Measurements from ENCODE around the gene CD55. TPM values are rescaled to one million over a fixed set of nuclear protein-coding genes. Genes with fewer than 3 reads are reported as not detected.

CD55 gene
- total RNA-seq, 2 experiments from 2014 or later = 56.8 to 92.7 TPM

DNA sequence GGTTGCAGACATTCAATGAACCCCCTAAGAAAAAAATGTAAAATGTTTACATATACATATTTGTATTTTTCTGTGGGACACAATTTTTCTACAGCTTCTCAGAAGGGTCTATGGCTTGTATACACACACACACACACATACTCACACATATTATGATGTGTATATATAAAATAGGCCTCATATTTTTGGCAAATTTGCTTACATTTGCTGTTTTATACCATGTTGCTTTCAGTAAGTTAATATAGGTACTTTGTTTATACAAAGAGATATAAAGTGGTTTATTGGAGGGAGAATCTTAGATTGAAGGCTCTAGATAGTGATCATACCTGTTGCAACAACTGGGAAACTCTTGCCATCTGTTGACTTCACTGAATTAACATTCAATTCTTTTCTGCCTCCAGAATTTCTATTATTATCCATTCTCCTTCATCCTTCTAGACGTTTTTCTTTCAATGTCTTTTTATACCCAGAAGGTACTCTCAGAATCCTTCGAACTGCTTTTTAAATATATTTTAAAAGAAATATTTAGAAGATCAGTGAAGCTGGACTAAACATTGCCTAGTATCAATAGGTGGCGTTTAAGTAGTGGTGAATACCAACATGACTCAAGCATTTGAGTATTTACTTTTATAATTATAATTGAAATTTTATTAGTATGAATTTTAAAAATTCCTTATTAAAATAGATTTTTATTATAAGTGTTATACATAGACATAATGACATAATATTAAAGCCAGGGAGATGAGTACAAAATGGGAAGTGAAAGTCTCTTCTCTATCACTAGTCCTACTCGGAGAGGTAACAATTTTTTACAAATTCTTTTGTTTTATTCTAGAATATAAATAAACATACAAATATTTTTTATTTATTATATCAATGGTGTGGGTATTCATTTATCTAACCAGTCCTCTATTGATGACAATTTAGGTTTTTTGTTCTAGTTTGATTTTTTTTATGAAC lies 10.2 kb downstream of the CD55 start:
- intact Hi-C loops (cut with DNase I, micrococcal nuclease) = no loop called here
- no peak overlapping the region for H3K4me3 Mint-ChIP-seq
- peaks cover 68% of the 10 kb centered on the region for H3K4me1 Mint-ChIP-seq
- H3K27me3 Mint-ChIP-seq = no peaks in the 10 kb centered on the region
- POLR2A ChIA-PET = no interaction called here
- no peak for DNase-seq
- peaks cover 19% of the 10 kb centered on the region for H3K9me3 Mint-ChIP-seq (ENCODE audit: low read depth)
- no peak for ATAC-seq
- H3K27ac Mint-ChIP-seq = no peak overlapping the region
- CTCF ChIA-PET = interaction anchor here (0.6 kb wide), 1 partner anchor 21 kb away, joined by 3 read pairs; no protein-coding TSS in a partner anchor
- H3K36me3 Mint-ChIP-seq (ENCODE audit: low read depth) = peaks cover 89% of the 10 kb centered on the region

DNA sequence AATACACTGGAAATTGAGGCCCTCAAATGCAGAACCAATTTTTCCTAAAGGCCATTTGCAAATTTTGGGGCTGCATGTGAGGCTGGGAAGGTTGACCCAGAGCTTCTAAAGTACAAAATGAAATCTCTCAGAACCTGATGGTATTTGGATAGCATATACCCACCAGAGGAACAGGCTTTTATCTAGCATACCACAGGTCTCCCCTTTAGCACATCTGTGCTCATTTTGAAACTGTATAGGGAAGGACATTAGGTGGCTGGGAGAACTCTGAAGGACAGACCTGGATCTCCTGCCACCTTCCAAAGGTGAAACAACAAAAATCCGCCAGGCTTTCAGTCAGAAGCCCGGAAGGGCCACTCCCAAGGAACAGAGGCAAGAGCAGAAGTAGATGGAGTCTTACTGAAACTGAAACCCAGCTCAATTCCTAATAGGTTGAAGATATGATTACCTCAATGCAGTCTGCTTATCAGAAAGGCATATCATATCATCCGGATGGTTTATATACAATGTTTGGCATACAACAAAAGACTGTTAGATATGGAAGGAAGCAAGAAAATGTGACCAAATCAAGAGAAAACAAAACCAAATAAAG lies 11.6 kb downstream of the CD55 start:
- H3K9me3 Mint-ChIP-seq (ENCODE audit: low read depth) = peaks cover 18% of the 10 kb centered on the region
- no peak overlapping the region for H3K4me3 Mint-ChIP-seq
- H3K27ac Mint-ChIP-seq = no peak overlapping the region
- intact Hi-C loops (cut with DNase I, micrococcal nuclease) = no loop called here
- ATAC-seq (no peak), DNase-seq (no peak)
- H3K27me3 Mint-ChIP-seq = no peaks in the 10 kb centered on the region
- peaks cover 70% of the 10 kb centered on the region for H3K4me1 Mint-ChIP-seq
- H3K36me3 Mint-ChIP-seq (ENCODE audit: low read depth) = peaks cover 91% of the 10 kb centered on the region
- ChIA-PET CTCF (interaction anchor here (1.0 kb wide), 1 partner anchor 12 kb away, joined by 3 read pairs; the partner anchor contains the start of gene CD55), POLR2A (interaction anchor here (1.0 to 1.1 kb wide), 2 partner anchors 10 to 12 kb away, joined by 3 read pairs; partner anchors contain the start of gene CD55)

- Mint-ChIP-seq H3K4me3 (no peak overlapping the region), H3K27me3 (no peaks in the 10 kb centered on the region), H3K4me1 (peaks cover 68% of the 10 kb centered on the region), H3K27ac (no peak overlapping the region), H3K9me3 (ENCODE audit: low read depth) (peaks cover 17% of the 10 kb centered on the region), H3K36me3 (ENCODE audit: low read depth) (peaks cover 89% of the 10 kb centered on the region)
- POLR2A ChIA-PET = interaction anchor here (1.1 kb wide), 1 partner anchor 11 kb away, joined by 3 read pairs; no protein-coding TSS in a partner anchor
- ATAC-seq (no peak), DNase-seq (no peak)
- intact Hi-C loops (cut with DNase I, micrococcal nuclease) = no loop called here
- CTCF ChIA-PET = interaction anchor here (1.0 kb wide), 1 partner anchor 12 kb away, joined by 3 read pairs; the partner anchor contains the start of gene CD55
These were observed 12.1 kb downstream of the CD55 start for GRCh38 chr1:207333620-207334019.

GRCh38 chr1:207334337-207334736 lies 12.9 kb downstream of the CD55 start:
- peaks cover 86% of the 10 kb centered on the region for H3K36me3 Mint-ChIP-seq (ENCODE audit: low read depth)
- no peak for ATAC-seq
- H3K4me1 Mint-ChIP-seq = peaks cover 62% of the 10 kb centered on the region
- H3K27me3 Mint-ChIP-seq = no peaks in the 10 kb centered on the region
- ChIA-PET CTCF (interaction anchor here (0.9 to 3.0 kb wide), 5 partner anchors 13 to 165 kb away, joined by 3 to 23 read pairs (median 4); partner anchors contain the start of gene CD55), POLR2A (interaction anchor here (3.0 kb wide), 1 partner anchor 12 kb away, joined by 49 read pairs; the partner anchor contains the start of gene CD55)
- H3K4me3 Mint-ChIP-seq = no peak overlapping the region
- peak overlapping the region; percentile 79 for H3K27ac Mint-ChIP-seq
- peaks cover 17% of the 10 kb centered on the region for H3K9me3 Mint-ChIP-seq (ENCODE audit: low read depth)
- intact Hi-C loops (cut with DNase I, micrococcal nuclease) = no loop called here
- DNase-seq = no peak

DNA sequence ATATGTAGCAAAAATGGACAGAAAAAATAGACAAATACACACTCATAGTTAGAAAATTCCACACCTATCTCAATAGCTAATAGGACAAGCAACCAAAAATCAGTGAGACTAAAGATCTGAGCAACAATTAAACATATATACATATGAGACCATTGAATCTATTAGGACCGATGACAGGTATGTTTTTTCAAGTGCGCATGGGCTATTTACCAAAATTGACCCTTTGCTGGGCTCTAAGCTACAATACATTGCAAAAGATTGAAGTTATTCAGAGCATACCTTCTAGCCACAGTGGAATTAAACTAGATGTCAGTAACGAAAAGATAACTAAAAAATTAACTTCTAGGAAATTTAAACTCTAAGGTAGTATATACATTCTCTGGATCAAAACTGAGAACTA lies 13.7 kb downstream of the CD55 start:
- peaks cover 85% of the 10 kb centered on the region for H3K36me3 Mint-ChIP-seq (ENCODE audit: low read depth)
- H3K27me3 Mint-ChIP-seq = no peaks in the 10 kb centered on the region
- DNase-seq (no peak), ATAC-seq (no peak)
- peaks cover 17% of the 10 kb centered on the region for H3K9me3 Mint-ChIP-seq (ENCODE audit: low read depth)
- intact Hi-C loops (cut with DNase I, micrococcal nuclease) = loop anchor here (5.0 kb wide), 2 partner anchors 72 to 283 kb away; partner anchors contain the start of genes PFKFB2 (in 1 of the 2) and YOD1 (in 1 of the 2)
- peaks cover 59% of the 10 kb centered on the region for H3K4me1 Mint-ChIP-seq
- H3K4me3 Mint-ChIP-seq = no peak overlapping the region
- ChIA-PET POLR2A (interaction anchor here (0.6 to 3.0 kb wide), 3 partner anchors 13 to 410 kb away, joined by 3 to 49 read pairs (median 5); partner anchors contain the start of gene CD55), CTCF (interaction anchor here (0.9 to 3.0 kb wide), 6 partner anchors 12 to 165 kb away, joined by 3 to 23 read pairs (median 4); partner anchors contain the start of gene CD55)
- peak overlapping the region; percentile 86 for H3K27ac Mint-ChIP-seq

DNA sequence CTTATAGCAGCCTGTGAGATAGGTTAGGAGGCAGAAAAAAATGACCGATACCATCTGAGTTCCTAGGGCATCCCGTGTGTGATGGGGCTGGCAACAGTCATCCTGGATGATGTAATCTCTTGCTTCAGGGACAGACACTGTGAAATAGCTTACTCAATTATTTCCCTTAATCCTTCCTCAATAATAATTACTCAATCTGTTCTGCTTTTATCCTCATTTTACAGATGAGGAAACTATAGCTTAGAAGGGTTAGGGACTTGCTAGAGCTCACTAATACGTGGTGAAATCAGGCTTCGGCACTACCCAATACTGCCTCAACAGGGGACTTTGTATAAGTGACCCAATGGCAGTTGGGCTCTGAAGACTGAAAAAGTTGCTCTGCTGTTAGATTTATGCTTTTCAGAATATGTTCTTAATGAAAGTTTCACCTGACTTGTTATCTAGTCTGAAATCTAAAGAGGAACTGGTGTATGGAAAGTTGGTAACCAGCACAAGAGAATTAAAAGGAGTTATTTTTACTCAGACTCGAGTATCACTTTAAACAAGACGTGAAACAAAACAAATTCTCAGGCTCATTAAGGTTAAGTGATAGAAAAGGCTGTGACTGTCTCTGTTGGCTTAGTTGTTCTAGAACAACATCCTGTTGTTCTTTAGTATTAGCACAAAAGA lies 14.4 kb downstream of the CD55 start:
- ChIA-PET POLR2A (interaction anchor here (0.6 to 3.0 kb wide), 6 partner anchors 9 to 410 kb away, joined by 3 to 49 read pairs (median 4); partner anchors contain the start of gene CD55), CTCF (interaction anchor here (1.2 to 3.0 kb wide), 6 partner anchors 13 to 164 kb away, joined by 3 to 23 read pairs (median 6); partner anchors contain the start of gene CD55)
- Mint-ChIP-seq H3K27ac (peak overlapping the region; percentile 86), H3K27me3 (no peaks in the 10 kb centered on the region), H3K4me1 (peaks cover 59% of the 10 kb centered on the region), H3K36me3 (ENCODE audit: low read depth) (peaks cover 86% of the 10 kb centered on the region), H3K4me3 (peak overlapping the region; percentile 8), H3K9me3 (ENCODE audit: low read depth) (peaks cover 17% of the 10 kb centered on the region)
- intact Hi-C loops (cut with DNase I, micrococcal nuclease) = loop anchor here (1.0 to 5.0 kb wide), 7 partner anchors 15 to 284 kb away; partner anchors contain the start of genes CD55 (in 2 of the 2), PFKFB2 (in 1 of the 2) and YOD1 (in 1 of the 2)
- DNase-seq (peak; percentile 21), ATAC-seq (peak; percentile 50)

- H3K27me3 Mint-ChIP-seq = no peaks in the 10 kb centered on the region
- H3K4me1 Mint-ChIP-seq = peaks cover 69% of the 10 kb centered on the region
- CTCF ChIA-PET = interaction anchor here (0.6 to 3.0 kb wide), 8 partner anchors 15 to 163 kb away, joined by 3 to 23 read pairs (median 5); partner anchors contain the start of gene CD55
- POLR2A ChIA-PET = interaction anchor here (0.6 to 3.0 kb wide), 6 partner anchors 15 to 520 kb away, joined by 3 to 49 read pairs (median 3); partner anchors contain the start of gene CD55
- peak overlapping the region; percentile 86 for H3K27ac Mint-ChIP-seq
- H3K9me3 Mint-ChIP-seq (ENCODE audit: low read depth) = peaks cover 17% of the 10 kb centered on the region
- intact Hi-C loops (cut with DNase I, micrococcal nuclease) = loop anchor here (1.0 to 5.0 kb wide), 7 partner anchors 16 to 285 kb away; partner anchors contain the start of genes CD55 (in 2 of the 2), PFKFB2 (in 1 of the 2) and YOD1 (in 1 of the 2)
- peak overlapping the region; percentile 8 for H3K4me3 Mint-ChIP-seq
- DNase-seq (peak; percentile 55), ATAC-seq (peak; percentile 67)
- peaks cover 87% of the 10 kb centered on the region for H3K36me3 Mint-ChIP-seq (ENCODE audit: low read depth)
These were observed 15.3 kb downstream of the CD55 start for GRCh38 chr1:207336559-207337467.

- Mint-ChIP-seq H3K27me3 (no peaks in the 10 kb centered on the region), H3K9me3 (ENCODE audit: low read depth) (no peaks in the 10 kb centered on the region), H3K4me1 (peaks cover 72% of the 10 kb centered on the region), H3K4me3 (no peak overlapping the region), H3K27ac (peak overlapping the region; percentile 35), H3K36me3 (ENCODE audit: low read depth) (peaks cover 89% of the 10 kb centered on the region)
- CTCF ChIA-PET = interaction anchor here (1.4 to 1.7 kb wide), 2 partner anchors 21 kb away, joined by 3 to 5 read pairs; partner anchors contain the start of gene CD55
- POLR2A ChIA-PET = no interaction called here
- no peak for DNase-seq
- intact Hi-C loops (cut with DNase I, micrococcal nuclease) = no loop called here
- ATAC-seq = no peak
These were observed 20.9 kb downstream of the CD55 start for GRCh38 chr1:207342332-207342731.

GRCh38 chr1:207343675-207344074 lies 22.2 kb downstream of the CD55 start:
- DNase-seq (no peak), ATAC-seq (no peak)
- intact Hi-C loops (cut with DNase I, micrococcal nuclease) = no loop called here
- peaks cover 91% of the 10 kb centered on the region for H3K36me3 Mint-ChIP-seq (ENCODE audit: low read depth)
- ChIA-PET CTCF (interaction anchor here (1.4 to 1.5 kb wide), 2 partner anchors 19 to 22 kb away, joined by 4 to 5 read pairs; partner anchors contain the start of gene CD55), POLR2A (no interaction called here)
- peaks cover 4% of the 10 kb centered on the region for H3K9me3 Mint-ChIP-seq (ENCODE audit: low read depth)
- peaks cover 66% of the 10 kb centered on the region for H3K4me1 Mint-ChIP-seq
- no peak overlapping the region for H3K4me3 Mint-ChIP-seq
- H3K27ac Mint-ChIP-seq = no peak overlapping the region
- H3K27me3 Mint-ChIP-seq = no peaks in the 10 kb centered on the region
